HepG2 (cell line): ENCODE results near the gene NOX3. TPM values are rescaled to one million over a fixed set of nuclear protein-coding genes. Genes with fewer than 3 reads are reported as not detected.

Experiments used
- ADNP ChIP-seq: sonication (generic); formaldehyde crosslinking; IDR thresholded peaks from 2 replicates; pipeline ENCODE4 v1.4.0; 2020; ENCODE audit warnings: missing genetic modification reagents
- ARNT2 ChIP-seq: sonication (generic); formaldehyde crosslinking; IDR thresholded peaks from 2 replicates; pipeline ENCODE4 v1.8.0; 2022; ENCODE audit warnings: mild to moderate bottlenecking, low read depth, missing genetic modification reagents, moderate library complexity
- GLI4 ChIP-seq: sonication (generic); formaldehyde crosslinking; IDR thresholded peaks from 2 replicates; pipeline ENCODE4 v1.5.1; 2020; ENCODE audit warnings: missing genetic modification reagents, mild to moderate bottlenecking, moderate library complexity, borderline replicate concordance
- KMT2A ChIP-seq: sonication (generic); formaldehyde crosslinking; IDR thresholded peaks from 2 replicates; pipeline ENCODE4 v1.4.0; 2020; ENCODE audit warnings: missing genetic modification reagents
- XRCC5 ChIP-seq: fragments of 200-400 bp; formaldehyde crosslinking; optimal IDR thresholded peaks from 2 replicates; pipeline ENCODE3; 2017; ENCODE audit warnings: mild to moderate bottlenecking, low read length
- ZNF143 ChIP-seq: sonication (generic); formaldehyde crosslinking; IDR thresholded peaks from 2 replicates; pipeline ENCODE4 v1.4.0; 2020; ENCODE audit warnings: missing genetic modification reagents
- ZNF292 ChIP-seq: sonication (generic); formaldehyde crosslinking; IDR thresholded peaks from 2 replicates; pipeline ENCODE4 v1.8.1; 2022; ENCODE audit warnings: mild to moderate bottlenecking, low read depth, missing genetic modification reagents, borderline replicate concordance
- ZNF33B ChIP-seq: sonication (generic); formaldehyde crosslinking; IDR thresholded peaks from 2 replicates; pipeline ENCODE4 v1.5.1; 2020; ENCODE audit warnings: mild to moderate bottlenecking, missing genetic modification reagents
- ZNF44 ChIP-seq: sonication (generic); formaldehyde crosslinking; IDR thresholded peaks from 2 replicates; pipeline ENCODE4 v1.5.1; 2020; ENCODE audit warnings: mild to moderate bottlenecking, missing genetic modification reagents
- polyA plus RNA-seq, 8 experiments: library from polyadenylated mRNA; depleted of rRNA in 3 of 8; stranded (reverse) in 7 of 8; unstranded in 1 of 8; fragments of >200 nt; fragmentation: Illumina TruSeq in 4 of 8; extraction: Trizol in 4 of 8; gene quantifications; 2 replicates each; pipeline versions ENCODE4 v1.2.1 to v1.2.3, GENCODE V29; 2011 to 2016; ENCODE audit warnings: low read depth in 4 of 8, missing spikeins in 1 of 8, mixed read lengths in 1 of 8; ENCODE audit not compliant: insufficient read depth in 1 of 8
- total RNA-seq, 5 experiments: library from RNA; depleted of rRNA; stranded (reverse); fragments of >200 nt; fragmentation: Illumina TruSeq; extraction: Trizol; gene quantifications; 2 replicates each; pipeline ENCODE4 v1.2.3, GENCODE V29; 2016; ENCODE audit warnings: low read depth in 1 of 5
- TF ChIP-seq, protein P1 (sequence below): sonication (generic); formaldehyde crosslinking; IDR thresholded peaks from 2 replicates; pipeline ENCODE4 v1.5.1; 2020; ENCODE audit warnings: missing genetic modification reagents, mild to moderate bottlenecking, borderline replicate concordance
- TF ChIP-seq, protein P2 (sequence below): sonication (generic); formaldehyde crosslinking; IDR thresholded peaks from 2 replicates; pipeline ENCODE4 v1.4.0; 2020; ENCODE audit warnings: missing genetic modification reagents, borderline replicate concordance
- TF ChIP-seq, protein P3 (sequence below), 2 experiments: fragments of 450-650 bp in 1 of 2; sonication (generic) in 1 of 2; formaldehyde crosslinking; IDR thresholded peaks; 2 replicates each; pipeline versions ENCODE4 v1.5.0 to v1.8.0; 2020 to 2022; ENCODE audit warnings: mild to moderate bottlenecking in 1 of 2, missing genetic modification reagents in 1 of 2
- TF ChIP-seq, protein P4 (sequence below): sonication (generic); formaldehyde crosslinking; IDR thresholded peaks from 2 replicates; pipeline ENCODE4 v1.5.1; 2020; ENCODE audit warnings: mild to moderate bottlenecking, missing genetic modification reagents, moderate library complexity
- TF ChIP-seq, protein P5 (sequence below): sonication (generic); formaldehyde crosslinking; IDR thresholded peaks from 2 replicates; pipeline ENCODE4 v1.8.0; 2022; ENCODE audit warnings: mild to moderate bottlenecking, missing genetic modification reagents

The NOX3 gene
- total and polyA plus RNA-seq, 2 of the 13 experiments (the other 11 are each of a cell fraction or from before 2014, with no cell fraction given) = 0.09 to 0.18 TPM

DNA sequence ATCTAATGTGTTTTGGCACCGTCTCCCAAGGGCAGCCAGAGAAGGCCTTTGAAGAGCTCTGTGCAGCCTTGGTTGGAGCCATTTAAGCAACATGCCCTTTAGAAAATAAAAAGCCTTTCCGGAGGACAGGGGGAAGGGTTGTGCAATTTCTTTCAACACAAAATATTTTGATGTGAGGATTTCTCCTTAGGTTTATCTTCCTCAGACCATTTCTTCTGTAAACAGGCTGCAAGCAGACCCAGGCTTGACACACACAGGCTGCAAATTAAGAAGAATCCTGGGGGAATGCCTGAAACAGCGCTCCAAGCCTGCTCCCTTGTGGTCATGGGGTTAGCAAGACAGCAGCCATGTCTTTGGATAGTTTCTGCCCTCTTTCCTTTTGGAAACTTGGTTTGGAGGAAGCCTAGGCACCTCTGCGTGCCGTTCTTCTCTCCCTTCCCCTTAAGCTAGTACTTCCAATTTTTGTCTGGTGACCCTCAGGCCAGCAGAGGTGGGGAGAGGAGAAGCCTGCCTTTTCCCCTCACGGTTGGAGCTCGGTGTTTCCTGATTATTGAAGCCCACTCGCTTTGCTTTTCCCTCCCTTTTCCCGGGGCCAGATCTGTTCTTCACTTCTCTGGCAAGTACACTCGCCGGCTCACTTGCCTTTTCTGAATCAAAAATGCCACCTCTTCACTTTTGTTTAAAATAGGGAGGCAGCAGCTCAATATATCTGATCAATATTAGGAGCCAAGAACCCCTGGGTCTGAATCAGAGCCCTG lies 39.6 kb upstream of the NOX3 start (continued):
- TF ChIP-seq, protein P1, sequence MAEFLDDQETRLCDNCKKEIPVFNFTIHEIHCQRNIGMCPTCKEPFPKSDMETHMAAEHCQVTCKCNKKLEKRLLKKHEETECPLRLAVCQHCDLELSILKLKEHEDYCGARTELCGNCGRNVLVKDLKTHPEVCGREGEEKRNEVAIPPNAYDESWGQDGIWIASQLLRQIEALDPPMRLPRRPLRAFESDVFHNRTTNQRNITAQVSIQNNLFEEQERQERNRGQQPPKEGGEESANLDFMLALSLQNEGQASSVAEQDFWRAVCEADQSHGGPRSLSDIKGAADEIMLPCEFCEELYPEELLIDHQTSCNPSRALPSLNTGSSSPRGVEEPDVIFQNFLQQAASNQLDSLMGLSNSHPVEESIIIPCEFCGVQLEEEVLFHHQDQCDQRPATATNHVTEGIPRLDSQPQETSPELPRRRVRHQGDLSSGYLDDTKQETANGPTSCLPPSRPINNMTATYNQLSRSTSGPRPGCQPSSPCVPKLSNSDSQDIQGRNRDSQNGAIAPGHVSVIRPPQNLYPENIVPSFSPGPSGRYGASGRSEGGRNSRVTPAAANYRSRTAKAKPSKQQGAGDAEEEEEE (CRISPR knock-in tag) = no peak
- TF ChIP-seq ZNF143 (CRISPR knock-in tag) (peak; percentile 56; the same call in 1 of the 2 replicates), ZNF33B (CRISPR knock-in tag) (peak; percentile 46; the same call in 1 of the 2 replicates), ARNT2 (CRISPR knock-in tag) (no peak), ADNP (no peak), ZNF44 (CRISPR knock-in tag) (peak; percentile 81; the same call in 1 of the 2 replicates), GLI4 (CRISPR knock-in tag) (no peak), KMT2A (peak; percentile 61; the same call in 1 of the 2 replicates), XRCC5 (peak; percentile 41), ZNF292 (CRISPR knock-in tag) (0 out of 2 replicates have a peak, but pooled peaks have one; percentile 43)
- TF ChIP-seq, protein P2, sequence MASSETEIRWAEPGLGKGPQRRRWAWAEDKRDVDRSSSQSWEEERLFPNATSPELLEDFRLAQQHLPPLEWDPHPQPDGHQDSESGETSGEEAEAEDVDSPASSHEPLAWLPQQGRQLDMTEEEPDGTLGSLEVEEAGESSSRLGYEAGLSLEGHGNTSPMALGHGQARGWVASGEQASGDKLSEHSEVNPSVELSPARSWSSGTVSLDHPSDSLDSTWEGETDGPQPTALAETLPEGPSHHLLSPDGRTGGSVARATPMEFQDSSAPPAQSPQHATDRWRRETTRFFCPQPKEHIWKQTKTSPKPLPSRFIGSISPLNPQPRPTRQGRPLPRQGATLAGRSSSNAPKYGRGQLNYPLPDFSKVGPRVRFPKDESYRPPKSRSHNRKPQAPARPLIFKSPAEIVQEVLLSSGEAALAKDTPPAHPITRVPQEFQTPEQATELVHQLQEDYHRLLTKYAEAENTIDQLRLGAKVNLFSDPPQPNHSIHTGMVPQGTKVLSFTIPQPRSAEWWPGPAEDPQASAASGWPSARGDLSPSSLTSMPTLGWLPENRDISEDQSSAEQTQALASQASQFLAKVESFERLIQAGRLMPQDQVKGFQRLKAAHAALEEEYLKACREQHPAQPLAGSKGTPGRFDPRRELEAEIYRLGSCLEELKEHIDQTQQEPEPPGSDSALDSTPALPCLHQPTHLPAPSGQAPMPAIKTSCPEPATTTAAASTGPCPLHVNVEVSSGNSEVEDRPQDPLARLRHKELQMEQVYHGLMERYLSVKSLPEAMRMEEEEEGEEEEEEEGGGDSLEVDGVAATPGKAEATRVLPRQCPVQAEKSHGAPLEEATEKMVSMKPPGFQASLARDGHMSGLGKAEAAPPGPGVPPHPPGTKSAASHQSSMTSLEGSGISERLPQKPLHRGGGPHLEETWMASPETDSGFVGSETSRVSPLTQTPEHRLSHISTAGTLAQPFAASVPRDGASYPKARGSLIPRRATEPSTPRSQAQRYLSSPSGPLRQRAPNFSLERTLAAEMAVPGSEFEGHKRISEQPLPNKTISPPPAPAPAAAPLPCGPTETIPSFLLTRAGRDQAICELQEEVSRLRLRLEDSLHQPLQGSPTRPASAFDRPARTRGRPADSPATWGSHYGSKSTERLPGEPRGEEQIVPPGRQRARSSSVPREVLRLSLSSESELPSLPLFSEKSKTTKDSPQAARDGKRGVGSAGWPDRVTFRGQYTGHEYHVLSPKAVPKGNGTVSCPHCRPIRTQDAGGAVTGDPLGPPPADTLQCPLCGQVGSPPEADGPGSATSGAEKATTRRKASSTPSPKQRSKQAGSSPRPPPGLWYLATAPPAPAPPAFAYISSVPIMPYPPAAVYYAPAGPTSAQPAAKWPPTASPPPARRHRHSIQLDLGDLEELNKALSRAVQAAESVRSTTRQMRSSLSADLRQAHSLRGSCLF (CRISPR knock-in tag) = peak; percentile 85; the same call in 1 of the 2 replicates
- TF ChIP-seq, protein P3, sequence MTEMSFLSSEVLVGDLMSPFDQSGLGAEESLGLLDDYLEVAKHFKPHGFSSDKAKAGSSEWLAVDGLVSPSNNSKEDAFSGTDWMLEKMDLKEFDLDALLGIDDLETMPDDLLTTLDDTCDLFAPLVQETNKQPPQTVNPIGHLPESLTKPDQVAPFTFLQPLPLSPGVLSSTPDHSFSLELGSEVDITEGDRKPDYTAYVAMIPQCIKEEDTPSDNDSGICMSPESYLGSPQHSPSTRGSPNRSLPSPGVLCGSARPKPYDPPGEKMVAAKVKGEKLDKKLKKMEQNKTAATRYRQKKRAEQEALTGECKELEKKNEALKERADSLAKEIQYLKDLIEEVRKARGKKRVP (CRISPR knock-in tag; IDR thresholded peaks at IDR 0.05) = peak in 1 of 2 experiments; percentile 61; a peak in 1 of 4 replicates
- TF ChIP-seq, protein P4, sequence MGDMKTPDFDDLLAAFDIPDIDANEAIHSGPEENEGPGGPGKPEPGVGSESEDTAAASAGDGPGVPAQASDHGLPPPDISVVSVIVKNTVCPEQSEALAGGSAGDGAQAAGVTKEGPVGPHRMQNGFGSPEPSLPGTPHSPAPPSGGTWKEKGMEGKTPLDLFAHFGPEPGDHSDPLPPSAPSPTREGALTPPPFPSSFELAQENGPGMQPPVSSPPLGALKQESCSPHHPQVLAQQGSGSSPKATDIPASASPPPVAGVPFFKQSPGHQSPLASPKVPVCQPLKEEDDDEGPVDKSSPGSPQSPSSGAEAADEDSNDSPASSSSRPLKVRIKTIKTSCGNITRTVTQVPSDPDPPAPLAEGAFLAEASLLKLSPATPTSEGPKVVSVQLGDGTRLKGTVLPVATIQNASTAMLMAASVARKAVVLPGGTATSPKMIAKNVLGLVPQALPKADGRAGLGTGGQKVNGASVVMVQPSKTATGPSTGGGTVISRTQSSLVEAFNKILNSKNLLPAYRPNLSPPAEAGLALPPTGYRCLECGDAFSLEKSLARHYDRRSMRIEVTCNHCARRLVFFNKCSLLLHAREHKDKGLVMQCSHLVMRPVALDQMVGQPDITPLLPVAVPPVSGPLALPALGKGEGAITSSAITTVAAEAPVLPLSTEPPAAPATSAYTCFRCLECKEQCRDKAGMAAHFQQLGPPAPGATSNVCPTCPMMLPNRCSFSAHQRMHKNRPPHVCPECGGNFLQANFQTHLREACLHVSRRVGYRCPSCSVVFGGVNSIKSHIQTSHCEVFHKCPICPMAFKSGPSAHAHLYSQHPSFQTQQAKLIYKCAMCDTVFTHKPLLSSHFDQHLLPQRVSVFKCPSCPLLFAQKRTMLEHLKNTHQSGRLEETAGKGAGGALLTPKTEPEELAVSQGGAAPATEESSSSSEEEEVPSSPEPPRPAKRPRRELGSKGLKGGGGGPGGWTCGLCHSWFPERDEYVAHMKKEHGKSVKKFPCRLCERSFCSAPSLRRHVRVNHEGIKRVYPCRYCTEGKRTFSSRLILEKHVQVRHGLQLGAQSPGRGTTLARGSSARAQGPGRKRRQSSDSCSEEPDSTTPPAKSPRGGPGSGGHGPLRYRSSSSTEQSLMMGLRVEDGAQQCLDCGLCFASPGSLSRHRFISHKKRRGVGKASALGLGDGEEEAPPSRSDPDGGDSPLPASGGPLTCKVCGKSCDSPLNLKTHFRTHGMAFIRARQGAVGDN (CRISPR knock-in tag) = peak; percentile 76
- TF ChIP-seq, protein P5, sequence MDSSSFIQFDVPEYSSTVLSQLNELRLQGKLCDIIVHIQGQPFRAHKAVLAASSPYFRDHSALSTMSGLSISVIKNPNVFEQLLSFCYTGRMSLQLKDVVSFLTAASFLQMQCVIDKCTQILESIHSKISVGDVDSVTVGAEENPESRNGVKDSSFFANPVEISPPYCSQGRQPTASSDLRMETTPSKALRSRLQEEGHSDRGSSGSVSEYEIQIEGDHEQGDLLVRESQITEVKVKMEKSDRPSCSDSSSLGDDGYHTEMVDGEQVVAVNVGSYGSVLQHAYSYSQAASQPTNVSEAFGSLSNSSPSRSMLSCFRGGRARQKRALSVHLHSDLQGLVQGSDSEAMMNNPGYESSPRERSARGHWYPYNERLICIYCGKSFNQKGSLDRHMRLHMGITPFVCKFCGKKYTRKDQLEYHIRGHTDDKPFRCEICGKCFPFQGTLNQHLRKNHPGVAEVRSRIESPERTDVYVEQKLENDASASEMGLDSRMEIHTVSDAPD (CRISPR knock-in tag) = peak; percentile 38; the same call in 1 of the 2 replicates
